SK-N-MC (cell line): ENCODE measurements around the gene SLC35B3.

Experiments
- DNase-seq: peaks from one replicate; pipeline ENCODE4 v3.0.0-alpha.2; 2011; ENCODE audit warnings: low read depth, low spot score
- H3K27ac ChIP-seq: fragments of 200-600 bp; sonication (generic); 2 replicates; pipeline ENCODE4 v1.5.1; 2016; ENCODE audit warnings: mixed run types
- H3K36me3 ChIP-seq: fragments of 200-600 bp; sonication (generic); 2 replicates; pipeline ENCODE4 v1.6.1; 2017; ENCODE audit warnings: antibody characterized with exemption, low read length, mixed read lengths; ENCODE audit not compliant: insufficient read depth
- H3K4me3 ChIP-seq: fragments of 200-600 bp; sonication (generic); 2 replicates; pipeline ENCODE4 v1.5.1; 2016
- H3K9ac ChIP-seq: fragments of 200-600 bp; sonication (generic); 2 replicates; pipeline ENCODE4 v1.8.0; 2017; ENCODE audit warnings: mixed run types, mixed read lengths; ENCODE audit not compliant: insufficient read length
- H3K9me3 ChIP-seq: fragments of 200-600 bp; sonication (generic); 2 replicates; pipeline ENCODE4 v1.6.1; 2017; ENCODE audit warnings: low read depth, mild to moderate bottlenecking, antibody characterized with exemption, low read length, moderate library complexity, mixed read lengths
- EZH2 ChIP-seq: fragments of 200-600 bp; sonication (generic); IDR thresholded peaks from one replicate; pipeline ENCODE4 v1.6.1; 2017; ENCODE audit warnings: antibody characterized with exemption
- FOXP2 ChIP-seq: optimal IDR thresholded peaks from 2 replicates; pipeline ENCODE3; 2011; ENCODE audit warnings: mild to moderate bottlenecking, moderate library complexity; ENCODE audit not compliant: insufficient read depth; ENCODE audit errors: extremely low read length, control extremely low read depth
- POLR2AphosphoS5 ChIP-seq: IDR thresholded peaks from 2 replicates; pipeline ENCODE4 v1.6.1; 2012; ENCODE audit warnings: mild to moderate bottlenecking, low read depth, low read length, borderline replicate concordance

The SLC35B3 gene

GRCh38 chr6:8392569-8392968, 42.8 kb downstream of the SLC35B3 start:
- Histone ChIP-seq H3K9me3 (no peaks in the 10 kb centered on the region), H3K9ac (no peak overlapping the region), H3K4me3 (no peak overlapping the region), H3K27ac (no peak overlapping the region), H3K36me3 (no peaks in the 10 kb centered on the region)
- TF ChIP-seq EZH2 (no peak), POLR2AphosphoS5 (no peak), FOXP2 (no peak)
- no peak for DNase-seq

GRCh38 chr6:8391934-8392333, 43.4 kb downstream of the SLC35B3 start:
- no peak overlapping the region for H3K27ac ChIP-seq
- no peaks in the 10 kb centered on the region for H3K9me3 ChIP-seq
- TF ChIP-seq FOXP2 = no peak
- no peak for TF ChIP-seq POLR2AphosphoS5
- TF ChIP-seq EZH2 = no peak
- no peak overlapping the region for H3K9ac ChIP-seq
- no peak for DNase-seq
- H3K36me3 ChIP-seq = no peaks in the 10 kb centered on the region
- no peak overlapping the region for H3K4me3 ChIP-seq

GRCh38 chr6:8389036-8389818, 46.1 kb downstream of the SLC35B3 start:
- Histone ChIP-seq H3K9ac (no peak overlapping the region), H3K27ac (no peak overlapping the region), H3K9me3 (no peaks in the 10 kb centered on the region), H3K36me3 (no peaks in the 10 kb centered on the region), H3K4me3 (no peak overlapping the region)
- TF ChIP-seq EZH2 = no peak
- TF ChIP-seq FOXP2 = no peak
- no peak for TF ChIP-seq POLR2AphosphoS5
- no peak for DNase-seq

GRCh38 chr6:8387942-8388437, 47.4 kb downstream of the SLC35B3 start:
- H3K36me3 ChIP-seq = no peaks in the 10 kb centered on the region
- H3K9me3 ChIP-seq = no peaks in the 10 kb centered on the region
- H3K4me3 ChIP-seq = no peak overlapping the region
- no peak overlapping the region for H3K9ac ChIP-seq
- H3K27ac ChIP-seq = no peak overlapping the region
- TF ChIP-seq POLR2AphosphoS5 (no peak), FOXP2 (no peak), EZH2 (no peak)
- no peak for DNase-seq

GRCh38 chr6:8383584-8383983, 51.8 kb downstream of the SLC35B3 start:
- no peak overlapping the region for H3K4me3 ChIP-seq
- no peaks in the 10 kb centered on the region for H3K9me3 ChIP-seq
- no peak overlapping the region for H3K27ac ChIP-seq
- no peak for DNase-seq
- no peak for TF ChIP-seq POLR2AphosphoS5
- no peak for TF ChIP-seq FOXP2
- no peak for TF ChIP-seq EZH2
- H3K9ac ChIP-seq = no peak overlapping the region
- H3K36me3 ChIP-seq = no peaks in the 10 kb centered on the region

GRCh38 chr6:8382434-8382833, 52.9 kb downstream of the SLC35B3 start:
- no peak overlapping the region for H3K27ac ChIP-seq
- H3K9me3 ChIP-seq = no peaks in the 10 kb centered on the region
- no peaks in the 10 kb centered on the region for H3K36me3 ChIP-seq
- no peak for TF ChIP-seq FOXP2
- TF ChIP-seq POLR2AphosphoS5 = no peak
- no peak for TF ChIP-seq EZH2
- no peak overlapping the region for H3K4me3 ChIP-seq
- DNase-seq = no peak
- no peak overlapping the region for H3K9ac ChIP-seq

GRCh38 chr6:8375916-8376315, 59.4 kb downstream of the SLC35B3 start:
- Histone ChIP-seq H3K9ac (no peak overlapping the region), H3K27ac (no peak overlapping the region), H3K36me3 (no peaks in the 10 kb centered on the region), H3K4me3 (no peak overlapping the region), H3K9me3 (no peaks in the 10 kb centered on the region)
- DNase-seq = no peak
- TF ChIP-seq FOXP2 (no peak), EZH2 (no peak), POLR2AphosphoS5 (no peak)
